Stomach (tissue), 4 donors: Measurements from ENCODE around the gene PDZRN3.

Experiments used
- POLR2A ChIP-seq, 4 donors: fragments of 450-650 bp; IDR thresholded peaks; one replicate each; pipeline ENCODE4 v1.6.1; 2016; ENCODE audit warnings: antibody characterized with exemption in 4 of 4, control low read depth in 2 of 4, mild to moderate bottlenecking in 1 of 4, moderate library complexity in 1 of 4
- TF ChIP-seq, protein P1 (sequence below), 7 experiments: fragments of 450-650 bp in 4 of 7; fragments of 200-600 bp in 3 of 7; sonication (generic) in 3 of 7; IDR thresholded peaks; one replicate each; pipeline ENCODE4 v1.5.1; 2016 to 2019; ENCODE audit warnings: antibody characterized with exemption in 7 of 7, control low read depth in 2 of 7, mild to moderate bottlenecking in 1 of 7

- TF ChIP-seq POLR2A (IDR thresholded peaks at IDR 0.05): no peak
- TF ChIP-seq, protein P1, sequence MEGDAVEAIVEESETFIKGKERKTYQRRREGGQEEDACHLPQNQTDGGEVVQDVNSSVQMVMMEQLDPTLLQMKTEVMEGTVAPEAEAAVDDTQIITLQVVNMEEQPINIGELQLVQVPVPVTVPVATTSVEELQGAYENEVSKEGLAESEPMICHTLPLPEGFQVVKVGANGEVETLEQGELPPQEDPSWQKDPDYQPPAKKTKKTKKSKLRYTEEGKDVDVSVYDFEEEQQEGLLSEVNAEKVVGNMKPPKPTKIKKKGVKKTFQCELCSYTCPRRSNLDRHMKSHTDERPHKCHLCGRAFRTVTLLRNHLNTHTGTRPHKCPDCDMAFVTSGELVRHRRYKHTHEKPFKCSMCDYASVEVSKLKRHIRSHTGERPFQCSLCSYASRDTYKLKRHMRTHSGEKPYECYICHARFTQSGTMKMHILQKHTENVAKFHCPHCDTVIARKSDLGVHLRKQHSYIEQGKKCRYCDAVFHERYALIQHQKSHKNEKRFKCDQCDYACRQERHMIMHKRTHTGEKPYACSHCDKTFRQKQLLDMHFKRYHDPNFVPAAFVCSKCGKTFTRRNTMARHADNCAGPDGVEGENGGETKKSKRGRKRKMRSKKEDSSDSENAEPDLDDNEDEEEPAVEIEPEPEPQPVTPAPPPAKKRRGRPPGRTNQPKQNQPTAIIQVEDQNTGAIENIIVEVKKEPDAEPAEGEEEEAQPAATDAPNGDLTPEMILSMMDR (IDR thresholded peaks at IDR 0.05): no peak
Observed at GRCh38 chr3:73605412-73605811, 19.3 kb downstream of the PDZRN3 start.
